ENCODE measurements around the gene SLC45A1.

DNA sequence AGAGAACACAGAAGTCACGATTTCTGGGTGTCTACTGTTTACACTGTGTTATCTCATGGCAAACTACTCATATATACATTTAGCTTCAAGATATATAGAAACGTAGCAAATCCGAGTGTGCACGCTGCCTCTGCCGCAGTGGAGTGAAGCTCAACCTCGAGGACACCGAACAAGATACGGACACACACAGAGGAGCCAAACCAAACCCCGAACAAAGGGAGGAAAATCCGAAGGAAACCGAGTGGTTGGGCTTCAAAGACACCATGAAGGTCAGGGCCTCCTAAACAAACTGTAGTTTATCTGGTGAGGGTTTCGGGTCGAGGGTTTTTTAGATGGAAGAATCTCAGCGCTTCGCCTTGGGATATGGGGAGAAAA, 34.5 kb downstream of the SLC45A1 start:
- TF ChIP-seq, protein P1, sequence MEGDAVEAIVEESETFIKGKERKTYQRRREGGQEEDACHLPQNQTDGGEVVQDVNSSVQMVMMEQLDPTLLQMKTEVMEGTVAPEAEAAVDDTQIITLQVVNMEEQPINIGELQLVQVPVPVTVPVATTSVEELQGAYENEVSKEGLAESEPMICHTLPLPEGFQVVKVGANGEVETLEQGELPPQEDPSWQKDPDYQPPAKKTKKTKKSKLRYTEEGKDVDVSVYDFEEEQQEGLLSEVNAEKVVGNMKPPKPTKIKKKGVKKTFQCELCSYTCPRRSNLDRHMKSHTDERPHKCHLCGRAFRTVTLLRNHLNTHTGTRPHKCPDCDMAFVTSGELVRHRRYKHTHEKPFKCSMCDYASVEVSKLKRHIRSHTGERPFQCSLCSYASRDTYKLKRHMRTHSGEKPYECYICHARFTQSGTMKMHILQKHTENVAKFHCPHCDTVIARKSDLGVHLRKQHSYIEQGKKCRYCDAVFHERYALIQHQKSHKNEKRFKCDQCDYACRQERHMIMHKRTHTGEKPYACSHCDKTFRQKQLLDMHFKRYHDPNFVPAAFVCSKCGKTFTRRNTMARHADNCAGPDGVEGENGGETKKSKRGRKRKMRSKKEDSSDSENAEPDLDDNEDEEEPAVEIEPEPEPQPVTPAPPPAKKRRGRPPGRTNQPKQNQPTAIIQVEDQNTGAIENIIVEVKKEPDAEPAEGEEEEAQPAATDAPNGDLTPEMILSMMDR (IDR thresholded peaks at IDR 0.05), result no peak
- no peak for TF ChIP-seq POLR2A (IDR thresholded peaks at IDR 0.05)

Data from lower leg skin (tissue), 3 donors.